Stimulated activated naive CD4-positive, alpha-beta T cell (primary cell): ENCODE results near the gene TANC1.

Source experiments
- DNase-seq, 6 experiments: peaks; one replicate each; lab custom pipeline; 2025; lab: John Stamatoyannopoulos, UW

TANC1 gene

DNA sequence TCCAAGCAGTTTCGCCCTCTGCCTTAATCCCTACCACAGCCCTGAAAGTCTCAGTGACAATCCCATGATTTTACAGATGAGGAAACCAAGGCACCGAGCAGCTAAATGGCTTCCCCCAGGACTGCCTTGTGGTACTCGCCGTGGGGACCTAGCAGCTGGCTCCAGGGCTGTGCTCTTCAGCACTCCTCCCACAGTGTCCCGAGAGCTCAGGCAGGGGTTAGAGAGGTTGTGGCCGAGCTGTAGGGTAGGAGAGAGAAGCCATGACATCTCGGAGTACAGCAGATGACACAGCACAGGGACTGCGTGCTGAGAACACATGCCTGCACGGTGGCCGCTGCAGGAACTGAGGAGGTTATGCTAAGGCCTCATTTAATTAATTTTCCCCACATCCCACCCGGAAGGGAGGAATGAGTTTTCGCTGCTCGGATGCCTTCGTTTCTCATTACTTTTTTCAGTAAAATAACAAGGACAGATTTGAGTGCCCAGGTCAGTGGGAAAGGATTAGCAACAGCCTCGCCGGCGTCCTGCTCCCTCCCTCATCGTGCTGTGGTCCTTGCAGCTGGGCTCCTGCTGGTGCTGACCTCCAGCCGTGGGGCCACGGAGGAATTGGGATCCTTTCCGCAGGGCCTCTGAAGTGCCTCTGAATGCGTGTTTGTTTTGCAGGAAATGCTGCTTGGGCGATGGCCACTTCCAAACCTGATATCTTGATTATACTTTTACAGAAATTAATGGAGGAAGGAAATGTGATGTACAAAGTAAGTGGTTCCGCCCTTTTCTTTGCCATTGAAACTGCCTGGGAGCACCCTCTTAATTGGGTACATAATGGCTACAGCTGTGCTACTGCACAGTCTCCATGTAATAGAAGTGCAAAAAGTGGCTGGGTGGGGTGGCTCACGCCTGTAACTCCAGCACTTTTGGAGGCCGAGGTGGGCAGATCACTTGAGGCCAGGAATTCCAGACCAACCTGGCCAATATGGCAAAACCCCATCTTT lies 256.9 kb downstream of the TANC1 start:
- no peak for DNase-seq

DNA sequence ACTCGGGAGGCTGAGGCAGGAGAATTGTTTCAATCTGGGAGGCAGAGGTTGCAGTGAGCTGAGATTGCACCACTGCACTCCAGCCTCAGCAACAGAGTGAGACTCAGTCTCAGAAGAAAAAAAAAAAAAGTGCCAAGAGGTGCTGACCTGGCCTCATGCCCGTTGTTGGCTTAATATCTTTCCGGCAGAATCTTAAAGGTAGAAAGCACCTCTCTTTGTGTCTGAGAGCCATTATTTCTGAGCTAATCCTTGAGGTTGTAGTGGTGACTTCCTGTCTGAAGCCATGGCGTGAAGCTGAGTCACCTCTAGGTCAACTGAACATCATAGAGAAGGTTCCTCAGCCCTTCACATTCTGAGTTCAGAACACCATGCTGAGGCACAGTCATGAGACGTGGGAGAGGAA lies 257.6 kb downstream of the TANC1 start:
- no peak for DNase-seq

DNA sequence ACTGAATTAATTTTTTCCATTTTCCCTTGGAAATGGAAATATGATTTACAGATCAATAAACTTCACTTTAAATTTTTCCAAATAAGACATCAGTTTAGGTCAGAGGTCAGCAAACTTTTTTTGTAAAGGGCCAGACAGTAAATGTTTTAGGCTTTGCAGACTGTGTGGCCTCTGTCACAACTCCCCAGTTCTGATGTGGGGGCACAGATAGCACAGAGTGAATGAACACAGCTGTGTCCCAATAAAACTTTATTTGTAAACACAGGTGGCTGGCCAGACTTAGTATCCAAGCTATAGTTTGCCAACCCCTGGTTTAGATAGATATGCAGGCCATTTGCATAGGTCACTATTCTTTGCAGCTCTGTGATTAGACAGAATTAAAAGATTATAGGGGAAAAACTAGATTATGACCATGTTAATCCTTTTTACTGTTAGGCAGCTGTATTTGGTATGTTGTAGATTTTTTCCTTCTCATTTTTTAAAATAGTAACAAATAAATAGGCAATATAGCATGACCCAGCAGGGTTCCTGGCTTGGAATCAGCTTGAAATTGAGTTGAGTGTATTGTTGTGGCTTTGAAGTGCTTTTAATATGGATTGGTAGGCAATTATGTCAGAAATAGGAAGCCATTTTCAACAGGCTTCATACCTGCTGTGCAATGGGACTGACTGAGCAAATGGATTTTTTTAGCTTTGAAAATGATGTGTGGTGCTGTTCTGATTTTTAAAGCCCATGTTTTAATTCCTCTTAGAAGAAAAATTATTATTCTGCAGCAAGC lies 258.4 kb downstream of the TANC1 start:
- DNase-seq = no peak

DNA sequence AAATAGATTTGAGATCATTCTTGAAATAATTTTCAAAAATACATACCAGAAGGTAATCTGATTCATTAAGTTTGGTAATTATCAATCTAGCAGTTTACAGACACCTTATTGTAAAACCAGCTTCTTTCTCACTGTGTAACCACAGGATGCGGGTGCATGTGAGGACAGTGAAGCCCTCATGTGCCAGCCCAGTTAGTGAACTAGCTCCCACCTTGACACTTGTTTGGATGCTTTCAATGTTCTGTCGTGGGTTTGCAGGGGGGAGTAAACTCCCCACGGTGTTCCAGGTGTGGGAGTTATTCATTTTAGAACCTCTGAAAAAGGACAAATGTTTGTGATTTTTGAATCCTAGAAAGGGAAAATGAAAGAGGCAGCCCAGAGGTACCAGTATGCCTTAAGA lies 259.0 kb downstream of the TANC1 start:
- no peak for DNase-seq

DNA sequence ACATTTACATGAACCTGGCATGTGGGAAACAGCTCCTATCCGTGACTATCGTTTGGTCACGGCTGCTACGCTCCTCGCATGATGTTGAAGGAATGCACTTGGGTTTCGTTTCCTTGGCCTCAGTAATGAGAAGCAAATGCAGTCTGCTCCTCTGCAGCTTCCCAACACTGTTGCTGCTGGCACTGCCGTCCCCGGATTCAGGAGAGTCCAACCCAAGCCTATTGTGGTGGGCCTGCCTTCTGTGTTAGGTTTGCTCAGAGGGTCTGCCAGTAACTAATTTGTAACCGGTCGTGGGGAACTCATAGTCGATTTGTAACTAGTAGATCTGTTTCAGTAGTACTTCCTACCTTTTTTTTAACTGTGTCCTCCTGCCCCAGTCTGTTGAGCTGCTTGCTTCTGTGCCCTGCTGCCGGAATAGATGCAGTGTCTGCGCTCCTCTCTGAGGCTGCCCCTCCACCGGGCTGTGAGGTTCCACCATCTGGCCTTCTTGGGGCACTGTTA lies 259.7 kb downstream of the TANC1 start:
- no peak for DNase-seq

DNA sequence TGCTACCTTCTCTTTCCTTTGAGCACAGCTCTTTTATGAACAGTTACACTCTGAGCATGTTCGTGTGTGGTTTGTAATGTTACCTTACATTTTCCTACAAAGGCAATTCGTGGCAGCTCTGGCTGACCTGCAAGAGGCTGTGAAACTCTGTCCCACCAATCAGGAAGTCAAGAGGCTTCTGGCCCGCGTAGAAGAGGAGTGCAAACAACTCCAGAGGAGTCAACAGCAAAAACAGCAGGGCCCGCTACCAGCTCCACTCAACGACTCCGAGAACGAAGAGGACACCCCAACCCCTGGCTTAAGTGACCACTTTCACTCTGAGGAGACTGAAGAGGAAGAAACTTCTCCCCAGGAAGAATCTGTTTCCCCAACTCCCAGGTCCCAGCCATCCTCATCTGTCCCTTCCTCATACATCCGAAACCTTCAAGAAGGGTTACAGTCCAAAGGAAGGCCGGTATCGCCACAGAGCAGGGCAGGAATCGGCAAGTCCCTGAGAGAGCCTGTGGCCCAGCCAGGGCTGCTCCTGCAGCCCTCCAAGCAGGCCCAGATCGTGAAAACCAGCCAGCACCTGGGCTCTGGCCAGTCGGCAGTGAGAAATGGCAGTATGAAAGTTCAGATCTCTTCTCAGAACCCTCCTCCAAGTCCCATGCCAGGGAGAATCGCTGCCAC lies 261.2 kb downstream of the TANC1 start:
- DNase-seq = no peak

DNA sequence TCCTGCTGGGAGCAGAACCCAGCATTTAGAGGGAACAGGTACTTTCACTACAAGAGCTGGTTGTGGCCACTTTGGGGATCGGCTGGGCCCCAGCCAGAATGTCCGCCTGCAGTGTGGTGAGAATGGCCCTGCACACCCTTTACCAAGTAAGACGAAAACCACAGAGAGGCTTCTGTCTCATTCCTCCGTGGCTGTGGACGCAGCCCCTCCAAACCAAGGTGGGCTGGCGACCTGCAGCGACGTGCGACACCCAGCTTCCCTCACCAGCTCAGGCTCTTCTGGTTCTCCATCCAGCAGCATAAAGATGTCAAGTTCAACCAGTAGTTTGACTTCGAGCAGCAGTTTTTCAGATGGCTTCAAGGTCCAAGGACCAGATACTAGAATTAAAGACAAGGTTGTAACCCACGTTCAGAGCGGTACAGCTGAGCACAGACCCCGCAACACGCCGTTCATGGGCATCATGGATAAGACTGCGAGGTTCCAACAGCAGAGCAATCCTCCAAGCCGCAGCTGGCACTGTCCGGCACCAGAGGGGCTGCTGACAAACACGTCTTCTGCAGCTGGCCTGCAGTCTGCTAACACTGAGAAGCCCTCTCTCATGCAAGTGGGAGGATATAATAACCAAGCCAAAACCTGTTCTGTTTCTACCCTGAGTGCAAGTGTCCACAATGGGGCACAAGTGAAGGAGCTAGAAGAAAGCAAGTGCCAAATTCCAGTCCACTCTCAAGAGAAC lies 261.9 kb downstream of the TANC1 start:
- DNase-seq = no peak

DNA sequence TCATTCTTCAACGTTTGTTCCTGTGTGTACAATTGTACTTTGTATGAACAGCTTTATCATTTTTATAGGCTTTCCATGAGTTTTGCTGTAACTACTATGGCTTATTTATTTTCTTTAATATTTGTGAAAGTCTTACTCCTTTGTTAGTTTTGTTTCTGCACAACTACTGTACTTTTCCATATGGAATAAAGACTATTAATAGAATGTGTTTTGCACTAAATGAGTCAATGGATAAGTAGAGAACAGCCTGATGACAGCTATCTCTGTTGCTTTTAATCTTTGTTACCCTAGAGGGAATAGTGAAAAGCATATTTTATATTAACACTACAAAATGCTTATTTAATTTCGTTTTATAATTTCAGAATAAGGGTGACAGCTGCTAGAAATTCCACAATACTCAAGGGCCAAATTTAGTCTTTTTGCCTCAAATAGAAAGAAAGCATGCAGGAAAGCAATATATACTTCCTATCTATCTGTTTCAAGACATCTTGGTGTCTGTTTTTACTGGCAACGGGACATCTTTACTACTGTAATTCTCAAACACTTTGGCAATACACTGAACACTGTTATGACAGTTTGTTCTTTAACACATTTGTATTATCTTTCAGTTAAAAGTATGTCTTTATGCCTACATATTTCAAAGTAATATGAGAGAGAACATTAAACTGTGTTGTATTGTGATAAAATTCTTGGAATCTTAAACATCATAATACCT lies 264.2 kb downstream of the TANC1 start:
- no peak for DNase-seq

DNA sequence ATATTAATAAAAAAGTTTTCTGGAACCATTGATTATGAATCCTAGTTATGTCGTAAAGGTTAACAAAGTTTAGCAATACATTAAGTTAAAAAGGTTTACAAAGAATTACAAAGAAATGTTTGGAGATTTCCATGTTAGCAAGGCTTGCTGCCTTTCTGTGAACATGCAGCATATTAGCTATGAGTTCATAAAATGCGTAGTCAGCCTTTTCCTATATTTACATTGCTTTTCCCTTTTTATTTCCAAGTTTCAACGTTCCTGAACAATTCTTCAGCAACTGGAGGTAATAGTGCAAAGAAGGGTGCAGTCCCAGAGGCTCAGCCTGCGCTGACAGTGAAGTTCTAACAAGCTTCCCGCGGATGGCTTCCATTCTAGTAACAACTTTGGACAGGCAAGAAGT lies 266.4 kb downstream of the TANC1 start:
- no peak for DNase-seq

DNA sequence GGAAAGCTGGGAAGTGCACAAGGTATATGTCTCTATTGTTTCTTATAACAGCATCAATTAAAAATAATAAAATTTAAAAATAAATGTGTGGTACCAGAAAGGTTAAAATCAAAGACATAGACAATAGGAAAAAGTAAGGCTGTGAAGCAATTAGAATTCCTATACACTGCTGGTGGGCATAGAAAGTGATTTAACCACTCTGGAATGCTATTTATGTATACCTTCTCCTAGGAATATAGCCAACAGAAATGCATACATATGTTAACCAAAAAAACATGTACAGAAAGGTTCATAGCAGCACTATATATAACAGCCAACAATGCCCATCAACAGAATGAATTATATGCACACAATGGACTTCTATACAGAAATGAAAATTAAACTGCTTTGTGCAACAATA lies 275.1 kb downstream of the TANC1 start:
- no peak for DNase-seq

DNA sequence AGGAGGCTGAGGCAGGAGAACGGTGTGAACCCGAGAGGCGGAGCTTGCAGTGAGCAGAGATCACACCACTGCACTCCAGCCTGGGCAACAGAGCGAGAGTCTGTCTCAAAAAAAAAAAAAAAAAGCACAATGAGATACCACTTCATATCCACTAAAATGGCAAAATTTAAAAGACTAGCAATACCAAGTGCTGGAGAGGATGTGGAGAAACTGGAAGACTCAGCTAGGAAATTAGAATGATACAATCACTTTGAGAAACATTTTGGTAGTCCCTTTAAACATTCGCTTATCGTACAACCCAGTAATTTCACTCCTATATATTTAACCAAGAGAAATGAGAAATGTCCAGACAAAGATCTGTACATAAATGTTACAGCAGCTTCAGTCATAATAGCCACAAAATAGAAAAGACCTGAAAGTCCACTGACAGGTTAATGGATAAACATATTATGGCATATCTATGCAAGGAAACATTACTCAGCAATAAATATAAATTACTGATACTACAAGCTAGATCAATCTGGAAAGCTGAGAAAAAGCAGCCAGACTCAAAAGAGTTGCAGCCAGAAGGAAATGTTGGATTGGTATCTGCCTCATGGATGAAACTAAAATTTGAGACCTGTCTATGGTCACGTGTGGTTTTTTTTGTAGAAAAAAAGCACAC lies 278.0 kb downstream of the TANC1 start:
- no peak for DNase-seq

DNA sequence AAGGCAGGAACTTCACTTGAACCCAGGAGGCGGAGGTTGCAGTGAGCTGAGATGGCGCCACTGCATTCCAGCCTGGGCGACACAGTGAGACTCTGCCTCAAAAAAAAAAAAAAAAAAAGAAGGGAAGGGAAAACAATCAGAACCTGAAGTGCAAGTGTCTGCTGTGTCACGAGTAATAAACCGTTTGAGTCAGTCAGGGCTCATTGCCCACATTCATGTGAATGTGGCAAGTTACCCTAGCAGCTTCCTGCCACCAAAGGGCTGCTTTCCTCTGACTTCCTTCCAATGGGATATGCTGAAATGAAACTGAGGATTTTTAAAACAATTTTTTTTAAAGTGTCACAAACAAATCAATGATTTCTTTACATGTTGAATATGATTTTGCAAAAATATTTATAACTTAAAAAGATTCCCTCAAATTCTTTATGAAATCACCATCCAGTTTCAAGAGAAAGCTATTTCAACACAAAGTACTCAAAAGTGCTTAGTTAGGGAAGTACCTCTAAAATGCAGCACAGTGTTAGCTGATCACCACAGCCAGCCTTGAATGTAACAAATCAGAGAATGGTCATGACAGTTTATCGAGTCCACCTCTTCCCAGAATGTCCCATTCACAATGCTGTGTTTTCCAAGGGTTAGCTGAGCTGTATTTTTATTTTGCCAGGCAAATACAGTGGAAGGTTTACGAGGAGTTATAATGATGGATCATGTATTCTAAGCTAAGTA lies 281.7 kb downstream of the TANC1 start:
- no peak for DNase-seq

DNA sequence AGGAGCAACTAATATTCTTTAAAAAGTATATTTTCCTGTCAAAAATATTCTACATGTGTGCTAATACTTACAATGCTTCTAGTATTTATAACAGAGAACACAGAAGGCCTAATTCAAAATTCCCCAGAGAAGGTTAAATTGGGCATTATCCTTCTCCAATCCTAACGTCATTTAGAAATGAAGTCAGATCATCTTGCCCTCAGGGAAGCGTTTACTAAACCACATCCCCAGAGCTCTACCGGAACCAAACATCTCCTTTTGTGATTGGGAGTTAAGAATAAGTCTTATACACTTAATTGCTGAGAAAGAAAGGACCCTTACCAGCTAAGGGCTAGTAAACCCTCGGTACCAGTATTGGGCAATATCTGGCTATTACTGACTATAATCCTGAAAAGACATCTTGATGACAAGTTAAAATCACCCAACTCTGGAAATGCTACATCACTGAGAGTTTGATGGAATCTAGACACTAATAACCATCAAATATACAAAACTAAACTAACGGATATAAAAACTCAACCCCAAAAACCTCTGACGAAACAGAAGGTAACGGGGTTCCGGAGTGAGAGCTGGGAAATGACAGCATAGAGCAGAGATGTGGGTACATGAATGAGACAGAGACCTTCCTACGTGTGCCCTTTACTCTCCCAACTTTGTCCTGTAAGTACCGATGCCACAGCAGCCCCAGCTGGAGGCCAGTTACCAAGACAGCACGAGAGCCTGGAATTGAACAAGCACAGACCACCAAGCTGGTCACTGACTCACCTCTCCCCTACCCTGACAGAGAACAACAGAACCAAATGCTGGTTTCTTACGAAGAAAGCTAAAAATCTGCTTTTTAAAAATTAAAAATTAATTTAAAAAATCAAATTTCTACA lies 283.1 kb downstream of the TANC1 start:
- no peak for DNase-seq

DNA sequence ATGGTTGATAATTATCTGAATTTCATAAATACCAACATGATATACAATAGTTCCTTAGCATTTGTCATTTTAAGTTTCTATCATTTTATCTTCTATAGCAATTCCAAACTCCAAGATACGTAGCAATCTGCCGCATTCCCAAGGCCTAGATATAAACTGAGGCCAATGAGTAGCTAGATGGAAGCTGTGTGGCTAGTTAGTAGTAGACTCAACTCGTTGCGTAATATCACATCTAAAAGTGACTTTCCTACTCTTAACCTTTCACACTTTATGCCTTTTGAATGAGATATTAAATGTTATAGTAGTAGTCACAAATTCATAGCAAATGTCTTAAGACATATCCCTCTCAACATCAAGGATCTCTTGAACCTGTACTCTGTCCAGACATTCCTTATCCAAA lies 284.5 kb downstream of the TANC1 start:
- no peak for DNase-seq

DNA sequence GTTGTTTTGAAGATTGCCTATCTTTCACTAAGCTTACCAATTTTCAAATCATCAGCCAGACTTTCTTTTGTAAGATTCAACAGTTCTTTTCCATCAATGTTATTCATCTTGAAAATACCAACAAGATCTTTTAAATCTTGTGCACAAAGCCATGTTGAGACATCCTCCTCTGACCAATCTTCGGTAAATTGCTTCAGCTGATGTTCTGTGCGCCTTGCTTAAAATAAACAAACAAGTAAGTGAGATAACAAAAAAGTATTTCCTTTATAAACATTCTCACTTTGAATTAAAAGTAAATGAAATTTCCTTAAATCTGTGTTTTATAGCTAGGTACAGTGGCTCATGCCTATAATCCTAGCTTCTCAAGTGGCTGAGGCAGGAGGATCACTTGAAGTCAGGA lies 287.7 kb downstream of the TANC1 start:
- no peak for DNase-seq

DNA sequence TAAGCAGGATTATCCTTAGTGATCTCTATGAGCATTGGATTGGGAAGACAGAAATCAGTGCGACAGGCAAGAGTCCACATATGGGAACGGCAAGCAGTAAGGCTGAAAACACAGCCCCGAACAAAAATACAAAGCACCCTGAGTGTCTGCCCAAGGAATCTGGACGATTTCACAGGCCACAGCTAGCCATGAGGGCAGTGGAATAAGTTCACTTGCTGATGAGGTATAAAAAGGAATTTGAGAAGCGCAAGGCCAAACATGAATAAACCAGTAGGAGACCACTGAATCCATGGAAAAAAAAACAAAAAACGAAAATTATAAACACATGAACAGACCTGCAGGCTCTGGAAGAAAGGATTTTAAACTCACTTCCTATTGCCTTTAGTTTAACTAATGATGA lies 293.8 kb downstream of the TANC1 start:
- no peak for DNase-seq

DNA sequence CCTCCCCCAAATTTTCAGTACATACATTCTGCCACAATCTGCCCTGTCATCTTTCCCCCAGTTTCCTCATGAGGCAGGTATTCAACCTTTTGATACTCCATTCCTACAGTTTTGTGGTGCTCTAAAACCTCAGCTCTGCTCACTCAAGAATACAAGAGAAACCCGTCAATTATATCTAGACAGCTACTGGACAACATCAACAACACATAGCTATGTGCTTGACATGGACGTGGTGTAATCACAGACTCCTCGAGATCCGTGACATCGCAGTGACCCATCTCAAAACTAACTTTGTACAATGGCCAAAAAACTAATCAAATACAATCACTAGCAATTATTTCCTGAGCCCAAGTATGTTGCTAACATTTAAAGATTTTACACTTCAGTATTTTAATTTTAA lies 294.5 kb downstream of the TANC1 start:
- no peak for DNase-seq

DNA sequence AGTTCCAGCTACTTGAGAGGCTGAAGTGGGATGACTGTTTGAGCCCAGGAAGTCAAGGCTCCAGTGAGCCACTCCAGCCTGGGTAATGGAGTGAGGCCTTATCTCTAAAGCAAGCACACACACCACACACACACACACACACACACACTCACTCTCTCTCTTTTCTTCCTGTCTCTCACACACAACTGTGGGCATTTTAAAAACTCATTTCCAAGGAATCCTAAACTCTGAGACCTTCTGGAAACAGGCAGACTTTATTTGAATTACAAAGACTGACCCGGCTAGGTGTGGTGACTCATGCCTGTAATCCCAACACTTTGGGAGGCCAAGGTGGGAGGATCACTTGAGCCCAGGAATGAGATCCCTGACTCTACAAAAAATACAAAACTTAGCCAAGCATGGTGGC lies 296.7 kb downstream of the TANC1 start:
- no peak for DNase-seq

DNA sequence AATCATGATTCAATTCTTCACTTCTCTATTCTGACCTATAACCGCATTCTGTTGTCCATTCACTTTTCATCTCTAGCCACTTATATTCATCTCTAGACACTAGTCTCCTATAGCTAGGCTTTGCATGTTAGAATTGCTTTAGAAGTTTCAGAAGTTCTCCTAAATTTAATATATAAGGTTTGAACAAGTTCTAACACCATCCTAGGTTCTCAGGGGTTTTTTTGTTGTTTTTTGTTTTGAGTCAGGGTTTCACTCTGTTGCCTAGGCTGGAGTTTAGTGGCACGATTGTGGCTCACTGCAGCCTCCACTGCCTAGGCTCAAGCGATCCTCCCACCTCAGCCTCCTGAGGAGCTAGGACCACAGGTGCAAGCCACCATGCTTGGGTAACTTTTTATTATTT lies 298.1 kb downstream of the TANC1 start:
- no peak for DNase-seq
